GM12875 (cell line): ENCODE measurements around the gene MCF2L.

Experiments used
- H3K4me3 ChIP-seq: one replicate; pipeline ENCODE4 v1.5.1; 2011; ENCODE audit warnings: low read depth, low read length, control low read depth
- CTCF ChIP-seq: IDR thresholded peaks from 2 replicates; pipeline ENCODE4 v1.5.1; 2011; ENCODE audit warnings: low read depth, mild to moderate bottlenecking, control low read depth, inconsistent platforms, low read length, moderate library complexity, borderline replicate concordance; ENCODE audit not compliant: insufficient read depth

Gene MCF2L

GRCh38 chr13:113018676-113019465, 49.9 kb downstream of the MCF2L start:
- no peak overlapping the region for H3K4me3 ChIP-seq
- TF ChIP-seq CTCF: no peak

GRCh38 chr13:113020323-113021080, 51.5 kb downstream of the MCF2L start:
- no peak for TF ChIP-seq CTCF
- H3K4me3 ChIP-seq: no peak overlapping the region

- no peak for TF ChIP-seq CTCF
- H3K4me3 ChIP-seq: no peak overlapping the region
Observed at GRCh38 chr13:113021391-113021790, 52.4 kb downstream of the MCF2L start.

- no peak overlapping the region for H3K4me3 ChIP-seq
- no peak for TF ChIP-seq CTCF
Observed at GRCh38 chr13:113021811-113022210, 52.8 kb downstream of the MCF2L start.

GRCh38 chr13:113022391-113022744, 53.4 kb downstream of the MCF2L start:
- no peak for TF ChIP-seq CTCF

GRCh38 chr13:113022745-113023574, 53.9 kb downstream of the MCF2L start:
- H3K4me3 ChIP-seq: no peak overlapping the region

More at GRCh38 chr13:113022391-113022744, 53.4 kb downstream of the MCF2L start:
- no peak overlapping the region for H3K4me3 ChIP-seq

More at GRCh38 chr13:113022745-113023574, 53.9 kb downstream of the MCF2L start:
- TF ChIP-seq CTCF: no peak
